ENCODE measurements around the gene DNAJC4. TPM values are rescaled to one million over a fixed set of nuclear protein-coding genes. Genes with fewer than 3 reads are reported as not detected.

DNAJC4 gene
- total RNA-seq, 2 donors from 2014 or later: 24.7 to 32.1 TPM

DNA sequence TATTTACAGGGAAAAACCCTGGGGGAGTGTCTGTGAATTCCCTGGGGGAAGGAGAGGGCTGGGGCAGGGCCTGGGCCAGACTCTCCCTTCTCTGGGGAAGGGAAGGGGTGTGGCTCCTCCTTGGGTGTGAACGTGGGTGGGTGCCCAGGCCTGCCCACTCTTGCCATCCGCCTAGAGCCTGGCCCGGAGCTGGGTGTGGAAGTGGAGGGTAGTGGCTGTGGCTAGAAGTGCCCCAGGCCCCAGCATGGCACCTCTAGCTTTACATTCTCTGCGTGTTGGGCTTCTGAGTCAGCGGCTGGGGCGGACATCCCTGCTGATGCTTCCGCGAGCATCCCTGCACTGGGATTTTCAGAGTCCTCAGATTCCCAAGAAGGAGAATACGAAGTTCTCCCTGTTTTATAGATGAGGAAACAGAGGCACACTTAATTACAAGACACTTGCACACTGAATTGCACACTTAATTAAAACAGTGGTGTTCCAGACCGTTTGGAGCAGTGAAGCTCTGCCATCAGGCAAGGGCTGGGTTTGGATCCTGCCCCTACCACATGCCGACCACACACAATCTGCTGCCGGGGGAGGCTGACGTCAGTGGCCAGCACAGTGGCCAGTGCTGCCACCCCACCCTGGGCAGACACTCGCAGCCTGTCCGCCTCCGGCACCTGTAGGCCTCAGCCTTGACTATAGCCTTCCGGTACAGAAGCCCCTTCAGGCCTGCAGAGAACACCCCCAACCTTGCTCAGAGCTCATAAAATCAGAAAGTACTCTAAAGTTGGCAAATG lies 46.5 kb downstream of the DNAJC4 start:
- H3K27ac ChIP-seq: no peak overlapping the region
- no peaks in the 10 kb centered on the region for H3K27me3 ChIP-seq
- peaks cover 0 to 26% of the 10 kb centered on the region in 2 donors for H3K4me1 ChIP-seq
- no peak overlapping the region for H3K4me3 ChIP-seq
- H3K36me3 ChIP-seq: peaks cover 26% of the 10 kb centered on the region
- TF ChIP-seq CTCF (IDR thresholded peaks at IDR 0.05): no peak
- no peaks in the 10 kb centered on the region for H3K9me3 ChIP-seq
- no peak for DNase-seq (ENCODE audit: low spot score)

GRCh38 chr11:64278576-64279190 lies 48.3 kb downstream of the DNAJC4 start:
- Histone ChIP-seq H3K27ac (no peak overlapping the region), H3K4me1 (peaks cover 0 to 28% of the 10 kb centered on the region in 2 donors), H3K4me3 (no peak overlapping the region), H3K36me3 (peaks cover 28% of the 10 kb centered on the region), H3K27me3 (no peaks in the 10 kb centered on the region), H3K9me3 (no peaks in the 10 kb centered on the region)
- TF ChIP-seq CTCF (IDR thresholded peaks at IDR 0.05): no peak
- no peak for DNase-seq (ENCODE audit: low spot score)

- Histone ChIP-seq H3K9me3 (no peaks in the 10 kb centered on the region), H3K4me1 (peaks cover 0 to 48% of the 10 kb centered on the region in 2 donors), H3K27ac (peak overlapping the region; percentile 64 to 73), H3K27me3 (no peaks in the 10 kb centered on the region), H3K36me3 (peaks cover 21% of the 10 kb centered on the region), H3K4me3 (no peak overlapping the region)
- no peak for DNase-seq (ENCODE audit: low spot score)
- no peak for TF ChIP-seq CTCF (IDR thresholded peaks at IDR 0.05)
Measured at GRCh38 chr11:64281957-64282770, 51.8 kb downstream of the DNAJC4 start.

DNA sequence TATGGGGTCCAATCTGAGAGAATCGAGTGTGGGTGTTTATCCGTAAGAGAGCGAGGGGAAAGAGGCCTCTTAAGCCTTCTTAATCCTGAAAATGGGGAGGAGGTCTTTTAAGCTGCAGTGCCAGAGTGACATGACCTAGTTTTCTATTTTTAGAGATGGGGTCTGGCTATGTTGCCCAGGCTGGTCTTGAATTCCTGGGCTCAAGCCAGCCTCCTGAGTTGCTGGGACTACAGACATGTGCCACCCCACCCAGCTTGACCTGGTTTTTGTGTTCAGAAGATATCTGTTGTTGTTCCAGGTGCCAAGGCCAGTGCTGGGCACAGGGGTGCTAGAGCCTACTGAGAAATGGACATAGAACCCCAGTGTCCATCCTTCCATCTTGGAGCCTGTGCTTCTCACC lies 52.7 kb downstream of the DNAJC4 start:
- H3K9me3 ChIP-seq: no peaks in the 10 kb centered on the region
- TF ChIP-seq CTCF (IDR thresholded peaks at IDR 0.05): no peak
- peaks cover 0 to 48% of the 10 kb centered on the region in 2 donors for H3K4me1 ChIP-seq
- peaks cover 12% of the 10 kb centered on the region for H3K36me3 ChIP-seq
- DNase-seq (ENCODE audit: low spot score): no peak
- no peak overlapping the region for H3K4me3 ChIP-seq
- H3K27me3 ChIP-seq: no peaks in the 10 kb centered on the region
- no peak overlapping the region for H3K27ac ChIP-seq

Other genes starting within 250 kb of the DNAJC4 start
- 10 to 100 TPM; 55.9 to 57.1 TPM for gene OTUB1, start 244.1 kb upstream of the DNAJC4 start, total RNA-seq
- 1 to 10 TPM in 1 of 2 donors, under 1 TPM in 1; 0.67 to 1.7 TPM for gene FLRT1, start 194.6 kb upstream of the DNAJC4 start, total RNA-seq
- gene MACROD1, start 64.4 kb upstream of the DNAJC4 start, total RNA-seq: 10 to 100 TPM; 50.7 to 59.0 TPM
- gene STIP1, start 44.4 kb upstream of the DNAJC4 start, total RNA-seq: 100 to 1,000 TPM in 1 of 2 donors, 10 to 100 TPM in 1; 88.9 to 114 TPM
- 10 to 100 TPM in 1 of 2 donors, 1 to 10 TPM in 1; 6.3 to 19.4 TPM for gene FERMT3, start 23.8 kb upstream of the DNAJC4 start, total RNA-seq
- gene TRPT1, start 4.4 kb upstream of the DNAJC4 start, total RNA-seq: 10 to 100 TPM; 86.0 to 95.8 TPM
- gene NUDT22, start 4.3 kb upstream of the DNAJC4 start, total RNA-seq: 10 to 100 TPM; 73.3 to 95.6 TPM
- gene VEGFB, start 4.0 kb downstream of the DNAJC4 start, total RNA-seq: 100 to 1,000 TPM; 153 to 201 TPM
- gene FKBP2, start 10.5 kb downstream of the DNAJC4 start, total RNA-seq: 10 to 100 TPM; 59.1 to 83.4 TPM
- gene PPP1R14B, start 16.4 kb downstream of the DNAJC4 start, total RNA-seq: 10 to 100 TPM; 76.4 to 99.2 TPM
- 10 to 100 TPM in 1 of 2 donors, 1 to 10 TPM in 1; 7.5 to 15.5 TPM for gene PLCB3, start 21.0 kb downstream of the DNAJC4 start, total RNA-seq
- gene BAD, start 54.1 kb downstream of the DNAJC4 start, total RNA-seq: 100 to 1,000 TPM; 120 to 122 TPM
- 10 to 100 TPM; 22.1 to 23.5 TPM for gene GPR137, start 55.3 kb downstream of the DNAJC4 start, total RNA-seq
- not detected for gene KCNK4, start 60.8 kb downstream of the DNAJC4 start, total RNA-seq
- not detected for gene CATSPERZ, start 69.8 kb downstream of the DNAJC4 start, total RNA-seq
- 100 to 1,000 TPM; 164 to 190 TPM for gene ESRRA, start 75.0 kb downstream of the DNAJC4 start, total RNA-seq
- 100 to 1,000 TPM; 110 to 151 TPM for gene TRMT112, start 87.0 kb downstream of the DNAJC4 start, total RNA-seq
- gene PRDX5, start 87.6 kb downstream of the DNAJC4 start, total RNA-seq: 100 to 1,000 TPM; 401 to 435 TPM
- 10 to 100 TPM; 11.7 to 12.0 TPM for gene CCDC88B, start 109.7 kb downstream of the DNAJC4 start, total RNA-seq
- gene RPS6KA4, start 128.6 kb downstream of the DNAJC4 start, total RNA-seq: 10 to 100 TPM; 11.4 to 22.2 TPM

All from right atrium auricular region (tissue), 2 donors.